NCI-H2227 (cell line): ENCODE results near the gene ABCB9.
A peak's percentile ranks its signal among the peaks of the same experiment; 100 is the strongest.

Experiments
- DNase-seq: peaks from one replicate; lab custom pipeline; 2025; ENCODE audit not compliant: unreplicated experiment; lab: John Stamatoyannopoulos, UW

The ABCB9 gene

GRCh38 chr12:122981587-122982476 is 15.6 kb upstream of the ABCB9 start:
- DNase-seq: no peak

- DNase-seq: peak; percentile 65
Measured at GRCh38 chr12:122981036-122981471, 14.8 kb upstream of the ABCB9 start.

- peak; percentile 77 for DNase-seq
Measured at GRCh38 chr12:122980183-122981035, 14.1 kb upstream of the ABCB9 start, which contains the start of gene ARL6IP4. ARL6IP4 (plus strand) TSS chr12:122980681; CDS start chr12:122981140, 459 bp downstream.

GRCh38 chr12:122979908-122980182 is 13.6 kb upstream of the ABCB9 start:
- no peak for DNase-seq

- no peak for DNase-seq
Measured at GRCh38 chr12:122979001-122979907, 13.0 kb upstream of the ABCB9 start.

- no peak for DNase-seq
Measured at GRCh38 chr12:122978507-122978955, 12.3 kb upstream of the ABCB9 start.

- no peak for DNase-seq
Measured at GRCh38 chr12:122977655-122978392, 11.6 kb upstream of the ABCB9 start.

- DNase-seq: no peak
Measured at GRCh38 chr12:122977153-122977552, 10.9 kb upstream of the ABCB9 start.

- no peak for DNase-seq
Measured at GRCh38 chr12:122976648-122976975, 10.3 kb upstream of the ABCB9 start.

- DNase-seq: peak; percentile 28
Measured at GRCh38 chr12:122975790-122976647, 9.8 kb upstream of the ABCB9 start.

- DNase-seq: peak; percentile 97
Measured at GRCh38 chr12:122974892-122975789, 8.9 kb upstream of the ABCB9 start, which contains the start of gene OGFOD2. OGFOD2 (plus strand) TSS chr12:122975244; CDS start chr12:122975252, 8 bp downstream.

- peak; percentile 99 for DNase-seq
Measured at GRCh38 chr12:122974274-122974891, 8.1 kb upstream of the ABCB9 start.

GRCh38 chr12:122969676-122970075 is 3.4 kb upstream of the ABCB9 start:
- DNase-seq: no peak

- no peak for DNase-seq
Measured at GRCh38 chr12:122968104-122968503, 1.8 kb upstream of the ABCB9 start.

- DNase-seq: no peak
Measured at GRCh38 chr12:122966743-122967550, 684 bp upstream of the ABCB9 start.

- no peak for DNase-seq
Measured at GRCh38 chr12:122965321-122965751, 927 bp downstream of the ABCB9 start.
